NOMO-1 (cell line): ENCODE data around the gene DNAJC3.
"Not testable (repeated sequence)": the region's sequence is repeated elsewhere in the genome, so short reads cannot be mapped to it uniquely, and the experiment has no call there.

Experiments used
- DNase-seq, 2 experiments: peaks; one replicate each; lab custom pipeline; 2025; ENCODE audit not compliant: unreplicated experiment in 2 of 2; lab: John Stamatoyannopoulos, UW

DNAJC3 gene

DNA sequence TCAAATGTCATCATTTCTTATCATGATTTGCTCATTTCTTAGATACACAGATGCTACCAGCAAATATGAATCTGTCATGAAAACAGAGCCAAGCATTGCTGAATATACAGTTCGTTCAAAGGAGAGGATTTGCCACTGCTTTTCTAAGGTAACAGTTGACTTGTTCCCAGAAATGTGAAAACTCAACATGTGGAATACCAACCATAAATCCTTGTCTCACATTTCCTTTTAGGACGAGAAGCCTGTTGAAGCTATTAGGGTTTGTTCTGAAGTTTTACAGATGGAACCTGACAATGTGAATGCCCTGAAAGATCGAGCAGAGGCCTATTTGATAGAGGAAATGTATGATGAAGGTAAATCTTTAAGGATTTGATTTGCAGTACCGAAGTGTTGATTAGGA is 86.7 kb downstream of the DNAJC3 start:
- no peak for DNase-seq

DNA sequence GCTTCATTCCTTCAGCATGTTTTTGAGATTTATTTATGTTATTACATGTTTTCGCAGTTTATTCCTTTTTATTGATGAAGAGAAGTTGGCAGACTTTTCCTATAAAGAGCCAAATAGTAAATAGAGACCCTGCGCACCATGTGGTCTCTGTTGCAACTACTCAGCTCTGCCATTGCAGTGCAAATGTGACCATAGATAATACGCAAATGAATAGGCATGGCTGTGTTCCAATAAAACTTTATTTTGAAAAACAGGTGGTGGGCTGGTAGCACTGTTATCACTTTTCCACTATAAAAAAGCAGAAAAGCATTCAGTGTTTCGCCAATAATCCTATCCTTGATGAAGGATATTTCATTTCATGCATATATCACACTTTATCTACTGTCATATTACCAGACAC is 95.0 kb downstream of the DNAJC3 start:
- DNase-seq: no peak

DNA sequence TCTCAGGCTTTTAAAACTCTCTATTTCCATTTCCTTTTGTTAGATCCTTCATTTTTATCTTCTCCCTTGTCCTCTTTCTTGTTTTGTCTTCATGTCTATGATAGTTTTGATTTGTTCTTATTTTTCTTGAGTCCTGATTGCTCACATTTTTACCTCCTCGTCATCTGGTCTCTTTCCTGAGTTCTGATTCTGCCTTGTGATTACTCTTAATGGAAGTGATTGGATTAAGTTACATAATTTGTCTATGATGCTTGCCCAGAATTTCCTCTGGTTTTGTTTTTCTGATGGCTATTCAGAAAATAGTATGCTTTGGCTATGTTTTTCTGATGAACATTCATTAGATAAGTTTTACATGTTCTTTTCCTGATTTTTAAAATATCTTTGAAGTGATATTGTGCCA is 102.6 kb downstream of the DNAJC3 start:
- DNase-seq: no peak

- no peak for DNase-seq
Measured at GRCh38 chr13:95781016-95781415, 104.1 kb downstream of the DNAJC3 start.

DNA sequence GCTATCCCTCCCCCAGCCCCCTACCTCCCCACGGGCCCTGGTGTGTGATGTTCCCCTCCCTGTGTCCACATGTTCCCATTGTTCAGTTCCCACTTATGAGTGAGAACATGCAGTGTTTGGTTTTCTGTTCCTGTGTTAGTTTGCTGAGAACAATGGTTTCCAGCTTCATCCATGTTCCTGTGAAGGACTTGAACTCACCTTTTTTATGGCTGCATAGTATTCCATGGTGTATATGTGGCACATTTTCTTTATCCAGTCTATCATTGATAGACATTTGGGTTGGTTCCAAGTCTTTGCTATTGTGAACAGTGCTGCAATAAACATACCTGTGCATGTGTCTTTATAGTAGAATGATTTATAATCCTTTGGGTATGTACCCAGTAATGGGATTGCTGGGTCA is 105.0 kb downstream of the DNAJC3 start:
- DNase-seq: not testable (repeated sequence)

DNA sequence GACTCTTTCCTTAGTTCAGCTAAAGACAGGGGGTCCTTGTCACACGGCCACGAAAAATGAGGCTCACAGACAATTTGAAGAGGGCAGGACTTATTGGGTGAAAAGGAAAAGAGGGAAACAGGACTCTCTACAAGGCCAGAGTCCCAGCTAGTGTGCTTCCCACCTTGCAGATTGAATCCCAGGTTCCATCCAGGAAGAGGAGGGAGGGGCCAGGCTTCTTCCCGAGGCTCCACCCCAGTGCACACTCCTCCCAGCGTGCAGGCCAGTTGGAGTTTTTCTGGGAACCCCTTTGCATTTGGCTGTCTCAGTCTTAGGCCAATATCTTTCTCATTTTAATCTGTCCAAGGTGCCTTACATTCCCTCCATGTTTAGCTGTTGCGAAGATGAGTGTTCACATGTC is 106.8 kb downstream of the DNAJC3 start:
- no peak for DNase-seq

DNA sequence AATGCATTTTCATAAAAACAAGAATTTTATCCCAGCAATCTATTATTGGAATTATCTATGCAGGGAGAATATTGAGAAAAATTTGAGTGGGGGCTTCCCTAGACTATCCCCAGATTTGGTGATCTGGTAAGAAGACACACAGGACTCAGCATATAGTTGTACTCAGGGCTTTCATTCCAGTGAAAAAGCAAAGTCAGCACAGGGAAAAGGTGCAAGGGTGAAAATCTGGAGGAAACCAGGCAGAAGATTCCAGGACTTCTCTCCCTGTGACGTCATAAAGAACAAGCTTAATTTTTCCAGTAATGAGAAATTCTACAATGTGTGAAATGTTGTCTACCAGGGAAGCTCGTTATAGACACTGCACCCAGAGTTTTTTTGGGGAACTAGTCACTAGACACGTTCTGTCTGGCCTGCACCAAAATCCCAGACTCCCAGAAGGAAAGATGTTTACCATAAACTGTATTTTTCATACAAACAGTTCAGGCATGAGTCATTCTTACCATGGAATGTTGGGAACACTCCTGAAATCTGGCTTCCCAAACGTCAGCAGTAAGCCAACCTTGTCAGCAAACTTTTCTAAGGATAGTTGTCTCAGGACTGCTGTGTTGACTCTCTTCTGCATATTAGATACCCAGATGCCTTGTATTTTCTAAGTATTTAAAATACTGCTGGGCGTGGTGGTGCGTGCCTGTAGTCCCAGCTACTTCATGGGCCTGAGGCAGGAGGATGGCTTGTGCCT is 107.4 kb downstream of the DNAJC3 start:
- no peak for DNase-seq

DNA sequence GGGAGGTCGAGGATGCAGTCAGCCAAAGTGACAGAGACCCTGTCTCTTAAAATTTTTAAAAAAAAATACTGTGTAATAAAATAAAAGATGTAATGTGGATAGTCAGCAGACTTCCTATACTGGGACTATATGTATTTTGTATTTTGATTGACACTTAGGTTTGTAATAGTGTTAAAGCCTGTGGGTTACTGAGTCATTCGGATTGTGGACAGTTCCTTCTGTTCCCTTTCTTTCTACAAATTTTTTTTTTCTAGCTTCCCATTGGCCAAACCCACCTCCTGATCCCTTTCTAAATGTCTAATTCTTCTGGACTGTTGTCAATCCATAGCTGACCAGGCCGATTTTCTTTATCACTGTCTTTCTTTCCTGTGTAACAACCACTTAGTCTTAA is 108.0 kb downstream of the DNAJC3 start:
- DNase-seq: no peak

DNA sequence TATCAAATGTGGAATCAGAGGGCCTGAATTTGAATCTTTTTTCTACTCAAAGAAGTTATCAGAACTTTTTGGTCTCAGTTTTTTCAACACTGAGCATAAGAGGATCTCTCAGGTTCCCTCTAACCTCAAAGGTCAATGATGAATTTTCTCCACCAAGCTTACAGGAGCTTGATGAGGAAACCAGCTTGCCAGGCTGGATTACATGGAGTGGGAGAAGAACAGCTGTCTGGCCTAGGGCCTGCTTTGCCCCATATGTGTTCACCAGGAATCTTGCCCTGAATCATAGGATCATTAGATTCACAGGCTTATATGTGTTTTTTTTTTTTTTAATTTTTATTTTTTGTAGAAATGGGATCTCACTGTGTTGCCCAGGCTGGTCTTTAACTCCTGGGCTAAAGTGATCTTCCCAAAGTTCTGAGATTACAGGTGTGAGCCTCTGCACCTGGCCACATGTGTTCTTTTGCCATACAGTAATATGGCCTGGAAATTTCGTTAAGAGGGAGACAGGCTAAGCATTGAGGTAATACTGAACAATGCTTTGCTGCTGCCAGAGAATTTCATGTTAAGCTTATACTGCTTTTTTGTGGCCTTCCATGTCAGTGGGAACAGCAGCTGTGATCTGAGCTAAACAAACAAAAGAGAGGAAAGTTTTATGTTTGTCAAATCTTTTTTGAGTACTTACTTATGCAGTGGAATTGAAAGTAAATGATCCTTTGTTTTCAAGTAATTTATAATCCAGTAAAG is 110.6 kb downstream of the DNAJC3 start:
- no peak for DNase-seq

- no peak for DNase-seq
Measured at GRCh38 chr13:95788100-95788463, 111.1 kb downstream of the DNAJC3 start.

GRCh38 chr13:95789315-95789714 is 112.4 kb downstream of the DNAJC3 start:
- DNase-seq: not testable (repeated sequence)

DNA sequence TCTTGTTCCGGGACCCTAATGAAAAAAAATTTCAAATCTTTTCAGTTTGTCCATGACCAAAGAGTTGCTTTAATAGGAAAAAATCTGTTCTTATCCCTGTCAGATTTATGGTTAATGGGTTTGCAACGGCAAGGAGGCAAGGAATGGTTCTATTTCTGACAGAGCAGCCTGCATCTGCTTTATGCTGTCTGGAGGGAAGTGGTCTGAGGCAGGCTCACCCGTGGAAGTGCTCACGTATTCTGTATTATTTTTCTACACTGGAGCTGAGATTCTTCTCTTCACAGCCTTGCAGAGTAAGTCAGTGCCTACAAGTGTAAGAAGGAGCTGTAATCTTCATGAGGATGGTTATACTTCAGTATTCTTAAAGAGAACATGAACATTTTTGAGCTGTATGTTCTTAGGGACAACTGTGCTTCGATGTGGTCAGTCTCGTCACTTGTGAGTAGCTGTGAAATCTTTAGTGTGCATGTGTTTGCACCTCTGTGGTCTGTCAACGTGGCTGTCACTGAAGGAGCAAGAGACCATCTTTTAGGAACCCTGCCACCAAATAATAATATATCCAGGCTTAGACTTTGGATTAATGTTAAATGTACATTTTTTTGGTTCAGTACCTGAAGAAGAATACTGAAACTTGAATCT is 114.3 kb downstream of the DNAJC3 start:
- no peak for DNase-seq

GRCh38 chr13:95793018-95793555 is 116.1 kb downstream of the DNAJC3 start:
- no peak for DNase-seq

DNA sequence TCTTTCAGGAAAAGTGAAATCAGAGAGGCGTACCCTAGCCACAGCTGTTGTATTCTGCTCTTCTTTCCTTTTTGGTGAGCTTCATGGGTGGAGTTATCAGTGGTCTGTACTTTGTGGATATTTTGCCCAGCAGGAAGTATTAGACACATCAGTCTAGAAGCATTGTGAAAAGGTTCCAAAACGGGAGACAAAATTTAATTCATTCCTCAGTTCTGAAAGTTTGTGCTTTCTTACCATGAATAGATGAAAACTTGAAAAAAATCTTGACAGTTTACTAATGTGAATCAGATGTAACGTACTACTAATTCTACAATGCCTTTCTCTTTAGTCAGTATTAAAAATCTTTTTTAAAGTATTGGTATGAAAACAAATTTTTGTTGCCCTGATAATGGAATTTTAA is 116.8 kb downstream of the DNAJC3 start:
- DNase-seq: no peak

GRCh38 chr13:95797016-95797415 is 120.1 kb downstream of the DNAJC3 start:
- no peak for DNase-seq

- no peak for DNase-seq
Measured at GRCh38 chr13:95800436-95800835, 123.5 kb downstream of the DNAJC3 start.

DNA sequence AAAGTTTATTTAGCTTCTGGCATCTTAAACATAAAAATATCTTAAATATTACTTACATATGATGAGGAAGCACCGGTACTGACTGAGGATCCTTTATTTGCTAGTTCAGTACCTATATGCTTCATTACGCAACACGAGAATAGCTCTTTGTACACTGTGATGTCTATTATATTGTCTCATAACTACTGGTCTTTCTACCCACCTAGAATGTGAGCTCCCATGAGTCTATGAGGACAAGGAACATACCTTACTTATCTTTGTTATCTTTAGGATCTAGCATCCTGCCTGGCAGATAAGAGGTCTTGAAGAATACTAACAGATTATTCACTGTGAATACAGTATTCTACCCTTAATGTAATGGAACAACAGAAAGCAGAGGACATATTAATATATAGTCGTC is 124.9 kb downstream of the DNAJC3 start:
- no peak for DNase-seq

- no peak for DNase-seq
Measured at GRCh38 chr13:95805921-95806320, 129.0 kb downstream of the DNAJC3 start.

DNA sequence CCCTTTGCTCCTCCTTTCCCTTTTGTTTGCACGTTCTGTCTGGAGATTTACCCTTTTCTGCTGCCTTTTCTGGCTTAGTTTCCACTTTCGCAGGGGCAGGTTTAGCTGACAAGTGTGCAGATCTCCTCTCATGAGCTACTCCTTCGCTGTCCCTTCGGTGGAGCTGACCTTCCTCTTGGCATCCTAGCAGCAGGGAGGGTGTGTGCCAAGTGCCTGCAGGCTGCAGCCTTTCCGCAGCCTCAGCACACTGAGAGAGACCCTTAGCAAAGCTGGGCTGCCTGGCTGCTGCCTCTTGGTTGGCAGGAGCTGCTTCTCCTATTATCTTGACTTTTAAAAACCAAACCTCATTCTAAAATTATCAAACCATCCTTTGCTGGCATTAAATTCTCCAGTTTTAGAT is 132.5 kb downstream of the DNAJC3 start:
- DNase-seq: no peak

DNA sequence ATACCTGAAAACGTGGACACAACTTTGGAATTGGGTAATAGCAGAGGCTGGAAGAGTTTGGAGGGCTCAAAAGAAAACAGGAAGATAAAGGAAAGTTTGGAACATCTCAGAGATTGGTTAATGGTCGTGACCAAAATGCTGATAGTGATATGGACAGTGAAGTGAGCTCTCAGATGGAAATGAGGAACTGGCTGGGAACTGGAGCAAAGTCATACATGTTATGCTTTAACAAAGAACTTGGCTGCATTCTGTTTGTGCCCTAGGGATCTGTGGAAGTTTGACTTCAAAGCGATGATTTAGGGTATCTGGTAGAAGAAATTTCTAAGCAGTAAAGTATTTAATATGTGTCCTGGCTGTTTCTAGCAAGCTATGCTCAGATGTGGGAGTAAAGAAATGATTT is 136.2 kb downstream of the DNAJC3 start:
- DNase-seq: no peak

GRCh38 chr13:95814495-95814894 is 137.6 kb downstream of the DNAJC3 start:
- DNase-seq: no peak

- DNase-seq: no peak
Measured at GRCh38 chr13:95822303-95822702, 145.4 kb downstream of the DNAJC3 start.
